OCI-LY3 (cell line): ENCODE measurements around the gene C10orf90.

ENCODE experiments used
- H2AFZ ChIP-seq: fragments of 200-600, 300-600 bp; shearing (Covaris generic); 2 replicates; pipeline ENCODE4 v1.6.0; 2014; ENCODE audit warnings: antibody characterized with exemption, low read depth, low read length
- H3K27ac ChIP-seq: fragments of 200-600, 300-600 bp; sonication (generic); 2 replicates; pipeline ENCODE4 v1.5.1; 2014; ENCODE audit warnings: mild to moderate bottlenecking, low read length, moderate library complexity, mixed read lengths
- H3K27me3 ChIP-seq: fragments of 200-600, 300-600 bp; sonication (generic); 2 replicates; pipeline ENCODE4 v1.6.1; 2014; ENCODE audit warnings: low read depth, low read length, mixed read lengths
- H3K36me3 ChIP-seq: fragments of 200-600, 300-600 bp; sonication (generic); replicated peaks from 2 replicates; pipeline ENCODE3; 2014; ENCODE audit warnings: low read depth, low read length, mixed read lengths
- H3K4me1 ChIP-seq: fragments of 300-600, 200-600 bp; sonication (generic); 2 replicates; pipeline ENCODE4 v1.6.1; 2014; ENCODE audit warnings: low read length, mixed read lengths
- H3K4me2 ChIP-seq: fragments of 200-600, 300-600 bp; sonication (generic); 2 replicates; pipeline ENCODE4 v1.6.1; 2014; ENCODE audit warnings: low read length, mixed read lengths
- H3K4me3 ChIP-seq: fragments of 300-600, 200-600 bp; sonication (generic); 2 replicates; pipeline ENCODE4 v1.5.1; 2014; ENCODE audit warnings: antibody characterized with exemption, mild to moderate bottlenecking, low read length, moderate library complexity
- H3K79me2 ChIP-seq: fragments of 300-600, 200-600 bp; shearing (Covaris generic); 2 replicates; pipeline ENCODE4 v1.6.1; 2014; ENCODE audit warnings: mild to moderate bottlenecking, low read length, mixed read lengths
- H3K9ac ChIP-seq: fragments of 300-600, 200-600 bp; shearing (Covaris generic); 2 replicates; pipeline ENCODE4 v1.6.0; 2014; ENCODE audit warnings: mild to moderate bottlenecking, low read length, moderate library complexity
- H3K9me3 ChIP-seq: fragments of 200-600, 300-600 bp; shearing (Covaris generic); 2 replicates; pipeline ENCODE4 v1.6.1; 2014; ENCODE audit warnings: low read length, mixed read lengths; ENCODE audit not compliant: insufficient read depth
- H4K20me1 ChIP-seq: fragments of 200-600, 300-600 bp; sonication (generic); 2 replicates; pipeline ENCODE4 v1.6.1; 2016; ENCODE audit warnings: low read length, mixed read lengths; ENCODE audit not compliant: insufficient read depth
- EZH2phosphoT487 ChIP-seq: fragments of 200-600 bp; shearing (Covaris generic); IDR thresholded peaks from 2 replicates; pipeline ENCODE4 v1.6.1; 2018; ENCODE audit warnings: antibody characterized with exemption, mixed run types, low read depth
- TF ChIP-seq, protein P1 (sequence below): fragments of 200-600, 300-600 bp; sonication (generic); IDR thresholded peaks from 2 replicates; pipeline ENCODE4 v1.5.1; 2014; ENCODE audit warnings: antibody characterized with exemption, low read length, low read depth

Gene C10orf90

DNA sequence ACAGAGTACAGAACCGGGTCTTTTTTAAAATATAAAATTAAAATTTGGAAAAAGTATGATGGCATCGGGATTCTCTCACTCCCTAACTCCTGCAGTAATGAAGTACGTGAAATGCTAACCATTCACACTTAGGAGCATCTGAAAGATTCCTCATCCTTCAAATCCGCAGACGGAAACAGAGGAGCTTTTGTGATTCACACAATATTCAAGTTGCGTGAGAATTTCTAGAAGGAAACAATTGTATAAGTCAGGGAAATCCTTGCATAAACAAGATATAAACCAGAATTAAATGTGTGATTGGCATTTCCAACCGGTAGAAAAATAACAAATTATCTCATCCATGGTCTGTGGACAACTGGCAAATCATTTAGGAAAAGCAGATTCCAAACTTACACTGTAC lies 179.0 kb downstream of the C10orf90 start:
- TF ChIP-seq, protein P1, sequence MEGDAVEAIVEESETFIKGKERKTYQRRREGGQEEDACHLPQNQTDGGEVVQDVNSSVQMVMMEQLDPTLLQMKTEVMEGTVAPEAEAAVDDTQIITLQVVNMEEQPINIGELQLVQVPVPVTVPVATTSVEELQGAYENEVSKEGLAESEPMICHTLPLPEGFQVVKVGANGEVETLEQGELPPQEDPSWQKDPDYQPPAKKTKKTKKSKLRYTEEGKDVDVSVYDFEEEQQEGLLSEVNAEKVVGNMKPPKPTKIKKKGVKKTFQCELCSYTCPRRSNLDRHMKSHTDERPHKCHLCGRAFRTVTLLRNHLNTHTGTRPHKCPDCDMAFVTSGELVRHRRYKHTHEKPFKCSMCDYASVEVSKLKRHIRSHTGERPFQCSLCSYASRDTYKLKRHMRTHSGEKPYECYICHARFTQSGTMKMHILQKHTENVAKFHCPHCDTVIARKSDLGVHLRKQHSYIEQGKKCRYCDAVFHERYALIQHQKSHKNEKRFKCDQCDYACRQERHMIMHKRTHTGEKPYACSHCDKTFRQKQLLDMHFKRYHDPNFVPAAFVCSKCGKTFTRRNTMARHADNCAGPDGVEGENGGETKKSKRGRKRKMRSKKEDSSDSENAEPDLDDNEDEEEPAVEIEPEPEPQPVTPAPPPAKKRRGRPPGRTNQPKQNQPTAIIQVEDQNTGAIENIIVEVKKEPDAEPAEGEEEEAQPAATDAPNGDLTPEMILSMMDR, result no peak
- no peak for TF ChIP-seq EZH2phosphoT487
- H3K9me3 ChIP-seq, result no peaks in the 10 kb centered on the region
- H3K4me2 ChIP-seq, result no peak overlapping the region
- H3K9ac ChIP-seq, result no peak overlapping the region
- H3K27me3 ChIP-seq, result no peaks in the 10 kb centered on the region
- no peak overlapping the region for H2AFZ ChIP-seq
- H3K36me3 ChIP-seq, result no peaks in the 10 kb centered on the region
- H3K4me3 ChIP-seq, result no peak overlapping the region
- no peaks in the 10 kb centered on the region for H3K79me2 ChIP-seq
- H3K27ac ChIP-seq, result no peak overlapping the region
- no peaks in the 10 kb centered on the region for H4K20me1 ChIP-seq
- no peaks in the 10 kb centered on the region for H3K4me1 ChIP-seq

DNA sequence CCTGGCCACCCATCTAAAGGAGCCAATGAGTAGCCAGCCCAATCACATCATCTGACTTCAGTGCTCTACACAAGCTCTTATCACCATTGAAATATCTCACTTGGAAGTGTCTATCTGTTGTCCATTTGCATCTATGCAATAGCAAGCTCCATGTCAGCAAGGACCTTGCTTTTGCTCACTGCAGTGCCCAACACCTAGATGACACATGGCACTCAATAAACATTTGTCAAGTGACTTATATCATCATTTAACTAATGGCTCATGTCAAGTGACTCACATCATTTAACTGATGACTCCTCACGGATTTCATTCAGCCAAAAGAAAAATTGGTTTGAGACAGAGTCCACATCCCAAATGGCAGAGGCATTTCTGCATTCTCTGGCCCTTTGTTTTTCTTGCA lies 189.3 kb downstream of the C10orf90 start:
- TF ChIP-seq, protein P1, result no peak
- TF ChIP-seq EZH2phosphoT487, result no peak
- H3K4me1 ChIP-seq, result no peaks in the 10 kb centered on the region
- H3K9ac ChIP-seq, result no peak overlapping the region
- no peaks in the 10 kb centered on the region for H3K27me3 ChIP-seq
- H2AFZ ChIP-seq, result no peak overlapping the region
- no peaks in the 10 kb centered on the region for H3K79me2 ChIP-seq
- H3K4me2 ChIP-seq, result no peak overlapping the region
- no peak overlapping the region for H3K4me3 ChIP-seq
- no peaks in the 10 kb centered on the region for H3K36me3 ChIP-seq
- no peak overlapping the region for H3K27ac ChIP-seq
- no peaks in the 10 kb centered on the region for H4K20me1 ChIP-seq
- H3K9me3 ChIP-seq, result no peaks in the 10 kb centered on the region

DNA sequence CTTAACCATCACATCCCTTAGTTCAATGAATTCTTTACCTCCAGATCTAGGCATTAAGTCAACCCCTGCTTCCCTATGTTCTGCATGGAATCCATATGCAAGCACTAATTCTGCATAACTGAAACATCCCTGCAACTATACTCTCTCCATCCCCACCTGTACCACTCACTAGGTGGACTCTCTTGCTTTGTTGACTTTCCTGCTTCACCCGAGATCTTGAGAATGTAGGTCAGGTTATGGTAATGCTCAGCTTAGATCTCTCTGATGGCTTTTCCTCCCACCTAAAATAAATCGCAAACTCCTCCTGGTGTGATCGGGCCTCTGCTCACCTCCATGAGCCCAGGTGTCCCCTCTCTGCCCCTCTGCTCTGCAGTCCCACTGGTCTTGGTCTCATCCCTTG lies 189.8 kb downstream of the C10orf90 start:
- no peak overlapping the region for H3K4me3 ChIP-seq
- no peaks in the 10 kb centered on the region for H3K36me3 ChIP-seq
- no peak for TF ChIP-seq EZH2phosphoT487
- TF ChIP-seq, protein P1, result no peak
- no peak overlapping the region for H2AFZ ChIP-seq
- H3K79me2 ChIP-seq, result no peaks in the 10 kb centered on the region
- no peaks in the 10 kb centered on the region for H4K20me1 ChIP-seq
- no peaks in the 10 kb centered on the region for H3K4me1 ChIP-seq
- H3K9me3 ChIP-seq, result no peaks in the 10 kb centered on the region
- no peak overlapping the region for H3K27ac ChIP-seq
- H3K4me2 ChIP-seq, result no peak overlapping the region
- H3K9ac ChIP-seq, result no peak overlapping the region
- no peaks in the 10 kb centered on the region for H3K27me3 ChIP-seq

DNA sequence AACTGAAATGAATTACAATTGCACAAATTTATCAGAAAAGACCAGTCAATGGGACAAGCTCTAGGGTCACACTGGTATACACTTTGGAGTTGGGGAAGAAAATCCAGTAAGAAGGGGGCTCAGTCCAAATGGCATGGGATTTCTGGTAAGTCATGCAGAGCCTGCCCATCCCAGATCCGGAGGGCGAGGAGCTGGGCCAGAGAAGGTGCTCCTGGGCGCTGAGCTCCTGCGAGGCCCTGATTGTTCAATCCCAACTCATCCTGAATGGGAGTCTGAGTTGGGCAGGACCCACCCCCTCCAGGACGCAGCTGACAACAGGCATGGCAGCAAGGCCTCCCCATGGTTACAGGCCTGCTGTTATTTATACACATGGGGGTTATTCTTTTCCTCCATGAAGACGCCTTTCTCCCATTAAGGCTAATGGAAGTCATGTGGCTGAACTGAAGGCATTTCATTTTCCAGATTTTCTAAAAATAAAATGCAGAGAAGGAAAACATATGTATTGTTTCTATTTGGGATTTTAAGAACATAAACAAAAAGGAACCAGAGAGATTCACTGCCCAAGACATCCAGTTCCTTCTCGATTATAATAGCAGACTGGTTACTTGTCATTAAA lies 191.1 kb downstream of the C10orf90 start:
- Histone ChIP-seq H3K4me2 (no peak overlapping the region), H2AFZ (no peak overlapping the region), H4K20me1 (no peaks in the 10 kb centered on the region), H3K4me1 (no peaks in the 10 kb centered on the region), H3K4me3 (no peak overlapping the region), H3K9ac (no peak overlapping the region), H3K27me3 (no peaks in the 10 kb centered on the region), H3K9me3 (no peaks in the 10 kb centered on the region), H3K79me2 (no peaks in the 10 kb centered on the region), H3K36me3 (no peaks in the 10 kb centered on the region), H3K27ac (no peak overlapping the region)
- no peak for TF ChIP-seq EZH2phosphoT487
- TF ChIP-seq, protein P1, result no peak
